Measurements from ENCODE around the gene TXNL4A.
"Not testable (repeated sequence)": the region's sequence is repeated elsewhere in the genome, so short reads cannot be mapped to it uniquely, and the experiment has no call there.

The TXNL4A gene

GRCh38 chr18:79963658-79964329 lies 24.6 kb downstream of the TXNL4A start:
- DNase-seq (ENCODE audit: low spot score): no peak

GRCh38 chr18:79962835-79963657 lies 25.3 kb downstream of the TXNL4A start:
- DNase-seq (ENCODE audit: low spot score): no peak

- DNase-seq (ENCODE audit: low spot score): no peak
Measured at GRCh38 chr18:79962311-79962710, 26.1 kb downstream of the TXNL4A start.

- no peak for DNase-seq (ENCODE audit: low spot score)
Measured at GRCh38 chr18:79961527-79962291, 26.7 kb downstream of the TXNL4A start.

- no peak for DNase-seq (ENCODE audit: low spot score)
Measured at GRCh38 chr18:79960921-79961526, 27.3 kb downstream of the TXNL4A start.

- DNase-seq (ENCODE audit: low spot score): not testable (repeated sequence)
Measured at GRCh38 chr18:79960161-79960801, 28.1 kb downstream of the TXNL4A start.

- no peak for DNase-seq (ENCODE audit: low spot score)
Measured at GRCh38 chr18:79958981-79959380, 29.4 kb downstream of the TXNL4A start.

- DNase-seq (ENCODE audit: low spot score): no peak
Measured at GRCh38 chr18:79956276-79956675, 32.1 kb downstream of the TXNL4A start.

- no peak for DNase-seq (ENCODE audit: low spot score)
Measured at GRCh38 chr18:79955302-79956075, 32.9 kb downstream of the TXNL4A start.

- no peak for DNase-seq (ENCODE audit: low spot score)
Measured at GRCh38 chr18:79954791-79955190, 33.6 kb downstream of the TXNL4A start.

GRCh38 chr18:79953971-79954651 lies 34.3 kb downstream of the TXNL4A start:
- DNase-seq (ENCODE audit: low spot score): peak; percentile 57

GRCh38 chr18:79952996-79953559 lies 35.3 kb downstream of the TXNL4A start:
- DNase-seq (ENCODE audit: low spot score): no peak

- DNase-seq (ENCODE audit: low spot score): no peak
Measured at GRCh38 chr18:79952456-79952995, 35.8 kb downstream of the TXNL4A start.

- peak; percentile 82 for DNase-seq (ENCODE audit: low spot score)
Measured at GRCh38 chr18:79951545-79952455, 36.6 kb downstream of the TXNL4A start, which contains the start of gene SLC66A2. SLC66A2 (minus strand) TSS chr18:79951653; CDS start chr18:79950926, 727 bp downstream.

- peak; percentile 51 for DNase-seq (ENCODE audit: low spot score)
Measured at GRCh38 chr18:79950515-79951341, 37.6 kb downstream of the TXNL4A start.

- no peak for DNase-seq (ENCODE audit: low spot score)
Measured at GRCh38 chr18:79949697-79950487, 38.5 kb downstream of the TXNL4A start.
